ENCODE data around the gene MAPK8.

Gene MAPK8

DNA sequence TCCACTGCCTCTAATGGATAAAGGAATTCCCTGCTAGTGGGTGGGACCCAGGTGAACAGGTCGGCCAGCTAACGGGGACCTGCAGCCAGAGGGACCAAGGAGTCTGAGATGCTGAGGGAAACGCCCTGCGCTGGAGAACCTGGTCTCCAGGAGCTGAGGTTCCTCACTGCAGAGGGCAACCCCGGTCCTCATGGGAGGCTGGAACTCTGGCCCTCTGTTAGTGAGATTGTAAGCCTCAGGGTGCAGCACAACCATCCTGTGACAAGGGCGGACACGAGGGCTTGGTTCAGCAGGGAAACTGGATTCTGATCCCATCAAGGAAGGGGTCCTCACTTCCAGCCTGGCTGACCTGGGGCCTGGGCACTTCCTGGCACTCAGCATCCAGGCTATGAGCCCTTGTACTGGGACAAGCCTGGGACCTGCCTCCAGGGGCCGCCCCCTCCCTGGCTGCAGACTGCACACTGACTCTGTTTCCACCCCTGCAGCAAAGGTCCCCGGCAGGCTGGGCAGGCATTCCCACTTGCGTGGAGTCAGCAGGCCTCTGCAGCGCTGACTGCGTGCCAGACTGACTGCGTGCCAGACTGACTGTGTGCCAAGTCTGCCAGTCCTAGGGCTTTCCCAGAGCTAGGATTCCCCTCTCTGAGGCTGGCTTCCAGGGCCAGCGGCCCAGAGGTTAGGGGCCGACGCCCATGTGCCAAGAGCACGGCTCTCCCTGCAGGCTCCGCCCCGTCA, 143.2 kb downstream of the MAPK8 start:
- no peak for DNase-seq (ENCODE audit: low read depth in 2 of 2)

DNA sequence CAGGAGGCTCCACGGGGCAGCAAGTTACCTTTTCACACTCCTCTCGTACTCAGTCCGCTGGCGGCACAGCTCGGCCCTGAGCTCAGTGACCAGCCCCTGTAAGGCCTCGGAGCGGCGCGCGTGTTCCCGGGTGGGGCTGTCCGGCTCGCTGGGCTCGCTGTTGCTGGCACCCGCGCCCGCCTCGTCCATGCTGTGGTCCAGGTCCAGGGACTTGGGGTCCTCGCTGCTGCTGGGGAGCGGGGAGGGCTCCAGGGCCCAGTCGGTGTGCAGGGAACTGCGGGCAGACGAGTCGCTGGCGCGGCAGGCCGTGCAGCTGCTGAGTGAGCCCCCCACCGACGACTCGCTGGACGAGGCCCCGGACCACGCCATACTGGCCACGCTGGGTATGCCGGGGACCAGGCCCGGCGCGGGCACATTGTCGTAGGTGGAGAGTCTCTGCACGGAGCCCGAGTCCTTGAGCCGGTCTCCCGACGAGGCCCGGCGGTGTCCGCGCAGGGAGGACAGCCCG, 143.8 kb downstream of the MAPK8 start:
- DNase-seq (ENCODE audit: low read depth in 2 of 2), result no peak

DNA sequence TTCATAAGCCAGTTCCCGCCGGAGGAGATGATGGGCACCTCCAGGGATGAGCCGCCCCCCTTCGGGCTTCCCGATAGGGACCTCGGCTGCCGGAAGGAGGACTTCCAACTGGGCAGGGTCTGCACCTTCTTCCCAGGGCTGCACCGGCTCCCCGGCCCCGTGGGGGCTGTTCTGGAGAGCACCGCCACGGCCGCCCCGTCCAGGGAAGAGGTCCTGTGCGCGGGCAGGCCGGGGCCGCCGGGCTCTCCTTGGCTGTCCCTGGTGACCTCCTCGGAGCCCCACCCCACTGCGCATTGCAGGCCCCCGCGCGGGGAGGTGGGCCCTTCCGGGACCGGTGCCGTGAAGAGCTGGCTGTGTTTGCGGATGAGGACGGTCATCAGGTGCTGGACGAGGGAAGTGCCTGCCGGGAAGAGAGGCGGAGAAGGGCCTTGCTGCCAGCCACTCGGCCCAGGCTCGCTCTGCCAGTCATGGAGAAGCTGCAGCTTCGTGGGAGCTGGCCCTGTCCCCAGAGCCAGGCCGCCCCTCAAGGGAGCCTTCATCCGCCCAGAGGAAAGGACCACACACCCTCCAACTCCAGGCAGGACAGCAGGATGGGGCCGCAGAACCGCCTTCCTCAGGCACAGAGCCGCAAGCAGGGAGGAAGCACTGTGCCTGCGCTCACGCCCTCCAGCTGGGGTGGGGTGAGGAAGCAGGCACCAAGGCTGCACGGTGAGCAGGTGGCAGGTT, 144.4 kb downstream of the MAPK8 start:
- no peak for DNase-seq (ENCODE audit: low read depth in 2 of 2)

DNA sequence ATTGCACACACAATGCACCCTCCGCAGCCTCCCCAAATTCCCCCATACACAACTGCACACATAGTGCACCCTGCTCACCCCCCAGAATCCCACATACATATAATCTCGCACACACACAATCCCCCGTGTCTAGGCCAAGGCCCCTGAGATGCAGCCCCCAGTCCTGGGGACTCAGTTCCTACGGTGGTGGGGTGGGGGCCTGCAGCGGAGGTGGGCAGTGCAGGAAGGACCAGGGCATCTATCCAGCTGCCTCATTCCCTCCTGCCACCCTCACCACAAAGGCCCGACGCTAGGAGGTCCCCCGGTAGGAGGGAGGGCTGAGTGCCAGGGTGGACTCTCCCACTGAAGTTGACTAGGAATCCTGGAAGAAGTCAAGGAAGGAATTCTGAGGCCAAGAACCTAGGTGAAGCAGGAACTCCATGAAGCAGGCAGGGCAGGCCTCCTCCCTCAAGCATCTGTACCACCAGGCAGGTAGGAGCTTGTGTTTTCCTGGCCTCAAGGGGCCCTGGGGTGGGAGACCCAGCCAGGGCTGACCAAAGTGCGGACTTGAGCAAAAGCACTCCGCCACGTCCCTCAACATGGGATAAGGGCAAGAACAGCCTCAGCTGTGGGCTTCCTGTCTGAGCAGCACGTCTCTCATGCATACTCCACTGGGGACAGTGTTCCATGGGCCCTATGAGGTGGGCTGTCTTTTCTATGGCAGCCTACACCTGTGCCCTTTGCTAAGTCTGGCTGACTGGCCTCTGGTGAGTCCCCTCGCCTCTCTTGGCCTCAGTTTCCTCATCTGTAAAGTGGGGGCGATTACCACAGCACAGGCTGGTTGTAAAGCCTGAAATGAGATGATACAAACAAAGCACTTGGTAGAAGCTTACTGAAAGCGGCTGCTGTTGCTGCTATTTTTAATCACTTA, 145.7 kb downstream of the MAPK8 start:
- no peak for DNase-seq (ENCODE audit: low read depth in 2 of 2)

DNA sequence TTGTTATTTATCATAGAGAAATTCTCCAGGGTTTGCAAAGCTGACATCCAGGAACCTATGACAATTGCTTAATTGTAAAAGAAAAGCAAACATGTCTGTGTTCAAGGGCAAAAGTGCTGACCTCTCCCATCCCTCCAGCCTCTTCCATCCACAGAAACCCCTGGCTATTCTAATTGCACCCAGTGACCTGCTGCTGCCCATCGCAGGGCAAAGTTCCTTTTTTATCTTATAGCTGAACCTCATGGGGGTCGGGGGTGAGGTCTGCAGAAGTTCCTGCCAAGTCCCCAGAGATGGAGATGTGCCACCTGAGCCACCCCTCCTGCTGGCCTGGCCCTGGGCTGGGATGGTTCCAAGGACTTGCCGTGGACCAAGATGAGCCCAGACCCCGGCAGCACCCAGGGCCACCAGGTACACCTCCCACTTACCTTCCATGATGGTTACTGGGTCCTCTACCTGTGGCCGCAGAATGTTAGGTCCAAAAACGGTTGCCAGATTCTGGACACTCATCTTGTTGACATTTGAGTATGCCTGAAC, 146.5 kb downstream of the MAPK8 start:
- DNase-seq (ENCODE audit: low read depth in 2 of 2), result no peak

DNA sequence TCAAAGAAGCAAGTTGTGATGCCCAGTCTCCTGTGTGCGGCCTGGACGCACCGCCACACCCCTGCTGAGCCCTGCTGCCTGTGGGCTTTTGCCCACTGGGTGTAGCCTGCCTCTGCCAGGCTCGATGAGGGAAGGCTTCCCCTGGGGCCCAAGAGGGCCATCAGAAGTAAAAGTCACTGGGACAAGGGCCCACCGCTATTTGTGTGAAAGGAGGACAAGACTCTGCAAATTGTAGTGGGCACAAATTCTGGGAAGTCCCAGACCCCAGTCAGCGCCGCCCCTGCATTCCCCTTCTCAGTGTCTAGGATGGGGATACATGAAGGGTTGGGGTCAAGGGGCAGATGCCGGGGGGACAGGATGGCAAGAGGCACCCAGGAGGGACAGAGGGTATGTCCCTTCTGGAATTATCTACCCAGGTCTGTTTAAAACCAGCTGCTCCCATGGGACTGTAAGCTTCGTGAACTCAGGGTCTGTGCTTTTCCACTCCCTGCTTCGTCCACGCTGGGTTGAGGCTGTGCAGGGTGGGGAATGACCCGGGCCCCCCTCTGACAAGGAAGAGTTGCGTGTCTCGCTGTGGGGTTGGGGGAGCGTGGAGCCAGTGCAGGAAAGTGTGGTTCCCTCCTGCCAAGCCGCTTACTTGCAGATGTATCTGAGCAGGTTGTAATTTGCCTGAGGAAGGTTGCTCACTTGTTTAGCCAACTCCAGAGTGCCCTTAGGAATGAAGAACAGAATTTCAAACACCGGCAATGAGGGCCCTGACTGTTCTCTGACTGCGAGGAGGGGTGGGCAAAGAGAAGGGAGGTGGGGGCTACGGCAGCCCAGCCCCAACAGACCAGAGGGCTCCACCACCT, 147.2 kb downstream of the MAPK8 start:
- DNase-seq (ENCODE audit: low read depth in 2 of 2), result no peak

DNA sequence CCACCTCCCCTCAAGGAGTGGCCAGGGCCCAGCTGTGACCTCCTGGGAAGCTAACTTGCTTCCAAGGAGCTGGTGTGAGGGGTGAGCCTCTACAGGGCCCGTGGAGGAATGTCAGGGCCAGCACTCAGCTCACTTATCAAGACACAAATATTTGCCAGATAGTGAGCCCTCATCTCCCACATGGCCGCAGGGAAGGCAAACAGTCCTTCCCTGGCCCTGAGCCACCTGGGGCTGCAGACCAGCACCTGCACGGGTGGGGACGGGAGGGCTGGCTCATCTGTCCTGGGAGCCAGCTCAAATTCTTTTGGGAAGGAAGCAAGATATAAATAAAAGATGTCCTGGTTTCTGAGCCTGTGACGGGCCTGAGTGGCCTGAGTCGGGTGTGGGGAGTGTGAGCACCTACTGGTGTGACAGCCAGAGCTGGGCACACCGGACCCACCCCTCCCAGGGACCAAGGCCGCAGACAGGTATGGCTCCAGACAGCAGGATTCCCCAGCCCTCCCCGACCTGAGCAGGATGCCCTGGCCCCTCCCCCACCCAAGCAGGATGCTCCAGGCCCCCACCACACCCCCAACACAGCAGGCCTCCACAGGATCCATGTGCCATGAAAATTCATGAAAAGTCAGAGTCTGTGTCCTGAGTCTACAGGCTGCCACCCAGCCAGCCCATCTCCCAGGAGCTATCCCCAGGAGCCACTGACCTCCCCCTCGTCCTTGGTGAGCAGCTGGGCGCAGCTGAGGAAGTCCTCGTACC, 148.0 kb downstream of the MAPK8 start:
- DNase-seq (ENCODE audit: low read depth in 2 of 2), result no peak

DNA sequence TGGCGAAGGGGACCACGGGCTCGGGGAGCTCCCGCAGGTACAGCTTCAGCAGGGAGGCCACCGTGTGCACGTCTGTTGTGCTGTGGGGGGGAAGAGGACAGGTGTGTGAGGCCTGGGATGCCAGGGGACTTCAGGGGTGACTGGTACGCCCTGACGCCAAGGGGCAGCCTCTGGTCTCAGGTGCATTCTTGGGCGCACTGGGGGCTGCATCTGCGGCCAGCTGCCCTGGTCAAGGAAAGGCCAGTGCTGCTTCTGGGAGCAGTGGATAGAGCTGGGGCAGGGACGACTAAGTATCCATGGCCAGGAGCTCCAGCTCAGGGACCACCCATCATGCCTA, 148.5 kb downstream of the MAPK8 start:
- no peak for DNase-seq (ENCODE audit: low read depth in 2 of 2)

DNA sequence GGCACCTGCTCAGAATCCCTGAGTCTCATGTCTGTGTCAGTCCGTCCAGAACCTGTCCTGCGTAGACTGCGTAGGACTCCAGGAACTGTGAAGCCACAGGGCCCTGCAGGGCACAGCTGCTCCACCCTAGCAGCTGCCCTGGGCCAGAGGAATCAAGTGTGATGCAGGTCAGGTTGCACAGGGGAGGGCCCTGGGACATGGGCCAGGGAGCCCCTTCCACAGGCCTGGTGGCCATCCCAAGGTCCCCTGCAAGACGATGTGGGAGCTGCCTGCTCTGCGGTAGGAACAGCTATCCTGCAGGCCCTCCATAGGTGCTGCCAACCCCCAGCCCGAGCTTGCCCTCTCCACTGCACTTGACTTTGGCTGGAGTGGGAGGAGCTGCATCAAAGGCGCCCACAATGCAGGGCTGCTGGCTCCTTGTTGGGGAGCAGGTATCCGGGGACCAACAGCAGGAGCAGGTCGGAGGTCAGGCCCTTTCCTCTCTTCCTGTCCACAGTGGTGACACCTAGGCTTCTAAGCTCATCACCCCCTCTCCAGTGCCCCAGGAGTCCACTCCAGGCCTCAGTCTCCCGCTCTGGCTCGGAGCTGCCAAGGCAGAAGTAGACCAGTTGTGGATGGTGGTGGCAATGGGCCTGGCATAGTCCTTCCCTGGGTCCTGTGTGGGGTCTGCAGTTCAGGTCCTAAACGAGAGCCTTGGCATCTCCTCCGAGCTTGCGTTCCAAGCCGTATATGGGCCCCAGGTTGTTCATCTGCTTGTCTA, 149.1 kb downstream of the MAPK8 start:
- DNase-seq (ENCODE audit: low read depth in 2 of 2), result no peak

DNA sequence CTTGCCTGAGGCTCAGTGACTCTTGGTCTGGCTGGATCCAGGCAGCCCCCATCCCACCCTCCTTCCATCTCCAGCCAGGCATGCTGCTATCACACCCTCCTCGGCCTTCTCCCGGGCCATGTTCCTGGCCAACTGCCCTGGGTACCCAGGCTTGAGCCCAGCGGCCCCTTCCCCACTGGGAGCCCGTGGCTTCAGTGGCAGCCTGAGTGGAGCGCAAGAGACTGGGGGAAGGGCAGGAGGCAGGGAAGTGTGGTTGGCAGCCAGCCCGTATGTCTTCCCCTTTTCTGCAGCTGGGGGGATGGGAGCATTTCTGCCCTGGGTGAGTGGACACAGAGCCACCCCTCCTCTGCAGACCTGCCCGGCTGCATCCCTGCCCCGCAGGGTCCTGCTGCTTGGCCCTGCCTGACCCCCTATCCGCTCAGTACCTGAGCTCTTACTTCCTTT, 149.9 kb downstream of the MAPK8 start:
- DNase-seq (ENCODE audit: low read depth in 2 of 2), result no peak

DNA sequence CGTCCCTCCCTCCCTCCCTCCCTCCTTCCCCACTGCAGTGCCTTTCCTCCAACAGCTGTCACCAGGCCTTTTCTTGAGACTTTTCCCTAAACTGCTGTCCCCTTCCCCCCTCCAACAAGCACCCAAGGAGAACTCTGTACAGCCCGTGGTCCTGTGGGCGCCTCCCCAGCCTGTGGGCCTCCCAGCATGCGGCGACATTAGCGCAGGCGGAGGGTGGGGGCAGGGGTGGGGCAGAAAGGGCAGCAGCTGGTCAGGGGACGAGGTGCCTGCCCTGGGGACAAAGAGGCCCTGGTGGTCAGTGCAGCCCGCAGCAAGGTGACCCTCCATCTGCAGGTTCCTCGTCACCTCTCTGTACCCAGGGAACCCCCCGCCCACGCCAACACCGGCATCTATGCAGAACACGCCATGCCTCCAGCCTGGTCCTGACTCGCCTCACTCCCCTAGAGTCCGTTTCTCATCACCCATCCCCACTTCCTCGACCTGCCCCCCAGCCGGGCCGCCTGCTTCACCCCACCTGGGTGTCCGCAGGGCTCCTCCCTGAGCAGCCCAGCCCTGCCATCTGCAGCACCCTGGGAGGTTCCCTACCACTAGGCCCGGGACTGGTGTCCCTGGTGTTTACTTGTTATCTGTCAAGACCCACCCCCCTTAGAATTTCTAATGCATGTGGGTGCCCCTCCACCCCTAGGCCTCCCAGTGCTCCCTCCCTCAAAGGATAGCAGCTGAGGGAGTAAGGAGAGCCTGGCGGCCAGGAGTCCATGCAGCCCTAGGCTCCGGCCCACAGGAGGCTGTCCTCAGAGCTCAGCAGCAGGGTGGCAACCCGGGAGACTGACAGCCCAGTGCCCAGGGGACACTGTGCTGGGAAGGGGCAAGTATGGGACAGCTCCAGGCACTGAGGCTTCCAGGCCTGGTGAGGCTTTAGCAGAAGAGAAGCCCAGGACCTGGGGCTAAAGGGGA, 150.6 kb downstream of the MAPK8 start:
- DNase-seq (ENCODE audit: low read depth in 2 of 2), result no peak

DNA sequence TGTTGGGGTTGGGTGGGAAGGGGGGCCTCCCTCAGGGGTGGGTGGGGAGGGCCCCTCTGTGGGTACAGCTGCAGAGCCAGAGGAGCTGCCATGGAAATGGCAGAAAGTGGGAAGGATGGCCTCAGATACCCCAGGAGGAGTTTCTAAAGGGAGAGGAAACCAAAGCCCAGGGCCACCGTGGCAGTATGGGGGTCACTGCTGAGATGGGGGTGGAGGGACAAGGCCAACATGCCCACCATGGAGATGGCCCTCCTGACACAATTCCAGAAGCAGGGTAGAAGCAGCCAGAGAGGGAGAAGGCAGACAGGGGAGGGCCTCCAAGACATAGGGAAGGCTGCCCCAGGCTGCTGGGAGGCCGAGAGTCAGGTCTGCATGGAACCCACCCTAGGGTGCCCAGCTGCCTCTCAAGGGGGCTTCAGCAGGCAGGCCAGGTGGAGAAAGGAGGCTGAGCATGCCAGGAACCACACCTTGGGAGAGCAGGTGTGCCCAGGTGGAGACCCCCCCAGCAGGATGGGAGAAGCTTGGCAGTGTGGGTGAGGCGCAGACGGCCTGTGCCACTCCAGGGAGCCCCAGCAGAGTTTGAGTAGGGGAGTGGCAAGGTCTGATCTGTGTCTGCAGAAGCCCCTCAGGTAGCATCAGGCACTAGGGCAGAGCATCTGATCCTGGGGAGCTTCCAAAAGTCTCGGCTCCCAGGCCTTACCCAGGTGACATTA, 151.6 kb downstream of the MAPK8 start:
- DNase-seq (ENCODE audit: low read depth in 2 of 2), result no peak

DNA sequence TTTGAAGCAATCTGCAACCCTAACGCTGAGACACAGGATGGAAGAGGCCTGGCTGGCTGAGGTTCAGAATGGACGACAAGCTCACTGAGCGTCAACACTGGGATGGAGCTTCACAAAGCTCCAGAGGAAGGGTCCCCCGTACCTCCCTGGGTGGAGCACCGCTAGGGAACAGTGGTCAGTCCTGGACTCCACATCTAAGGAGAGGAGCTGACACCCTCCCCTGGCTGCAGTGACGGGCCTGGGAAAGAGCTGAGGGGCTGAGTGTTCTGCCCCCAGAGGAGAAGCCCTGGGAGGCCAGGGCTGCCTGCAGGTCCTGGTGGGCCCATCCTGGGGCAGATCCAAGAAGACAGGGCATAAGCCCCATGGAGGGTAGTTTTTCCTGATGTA, 152.2 kb downstream of the MAPK8 start:
- DNase-seq (ENCODE audit: low read depth in 2 of 2), result no peak

DNA sequence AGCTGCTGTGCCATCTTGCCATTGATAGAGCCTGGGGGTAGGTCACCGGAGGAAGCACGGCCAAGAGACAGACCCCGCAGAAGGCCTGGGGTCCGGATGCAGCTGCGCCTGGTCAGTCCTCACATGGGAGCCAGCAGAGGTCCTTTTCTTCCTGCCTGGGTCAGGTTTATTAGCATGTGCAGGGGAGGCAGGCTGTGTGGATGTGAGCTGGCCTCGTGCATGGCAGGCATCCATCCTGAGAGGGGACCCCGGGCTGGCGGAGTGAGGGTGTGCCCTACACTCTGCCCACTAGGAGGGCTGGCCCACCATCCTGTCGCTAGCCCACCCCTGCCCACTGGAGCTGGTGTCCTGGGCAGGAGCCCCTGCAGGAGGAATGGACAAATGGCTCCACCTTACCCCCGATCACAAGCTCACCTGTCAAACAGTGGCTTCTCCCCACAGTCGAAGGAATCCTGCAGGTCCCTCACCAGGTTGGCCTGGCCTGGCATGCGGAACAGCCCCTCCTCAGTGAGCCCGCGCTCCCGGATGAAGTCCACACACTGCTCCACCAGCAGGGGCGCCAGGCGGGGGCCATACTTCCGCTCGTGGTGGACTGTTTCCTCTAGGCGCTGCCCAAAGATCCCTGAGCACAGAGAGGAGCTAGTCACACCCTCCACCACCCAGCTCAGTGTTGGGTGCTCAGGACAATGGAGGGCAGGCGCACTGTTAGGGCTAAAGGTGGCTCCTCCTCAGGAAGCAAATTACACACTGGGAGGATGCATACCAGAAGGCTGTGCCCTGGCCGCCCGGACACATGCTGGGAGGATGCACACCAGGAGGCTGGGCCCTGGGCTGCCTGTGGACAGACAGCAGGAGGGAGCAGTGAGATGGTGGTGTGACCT, 153.0 kb downstream of the MAPK8 start:
- DNase-seq (ENCODE audit: low read depth in 2 of 2), result no peak

DNA sequence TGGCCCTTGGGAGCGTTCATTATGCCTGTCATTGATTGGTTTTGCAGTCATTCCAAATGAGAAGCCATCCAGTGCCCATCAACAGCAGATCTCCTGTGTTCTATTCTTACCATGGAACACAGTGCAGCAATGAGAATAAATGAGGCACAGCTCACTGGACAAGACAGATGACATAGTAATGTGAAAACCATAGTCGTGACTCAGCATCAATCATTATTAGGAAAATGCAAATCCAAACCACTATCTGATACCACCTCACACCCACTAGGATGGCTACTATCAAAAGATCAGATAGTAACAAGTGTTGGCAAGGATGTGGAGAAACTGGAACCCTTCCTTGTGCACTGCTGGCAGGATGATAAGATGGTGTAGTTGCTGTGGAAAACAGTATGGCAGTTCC, 153.7 kb downstream of the MAPK8 start:
- no peak for DNase-seq (ENCODE audit: low read depth in 2 of 2)

DNA sequence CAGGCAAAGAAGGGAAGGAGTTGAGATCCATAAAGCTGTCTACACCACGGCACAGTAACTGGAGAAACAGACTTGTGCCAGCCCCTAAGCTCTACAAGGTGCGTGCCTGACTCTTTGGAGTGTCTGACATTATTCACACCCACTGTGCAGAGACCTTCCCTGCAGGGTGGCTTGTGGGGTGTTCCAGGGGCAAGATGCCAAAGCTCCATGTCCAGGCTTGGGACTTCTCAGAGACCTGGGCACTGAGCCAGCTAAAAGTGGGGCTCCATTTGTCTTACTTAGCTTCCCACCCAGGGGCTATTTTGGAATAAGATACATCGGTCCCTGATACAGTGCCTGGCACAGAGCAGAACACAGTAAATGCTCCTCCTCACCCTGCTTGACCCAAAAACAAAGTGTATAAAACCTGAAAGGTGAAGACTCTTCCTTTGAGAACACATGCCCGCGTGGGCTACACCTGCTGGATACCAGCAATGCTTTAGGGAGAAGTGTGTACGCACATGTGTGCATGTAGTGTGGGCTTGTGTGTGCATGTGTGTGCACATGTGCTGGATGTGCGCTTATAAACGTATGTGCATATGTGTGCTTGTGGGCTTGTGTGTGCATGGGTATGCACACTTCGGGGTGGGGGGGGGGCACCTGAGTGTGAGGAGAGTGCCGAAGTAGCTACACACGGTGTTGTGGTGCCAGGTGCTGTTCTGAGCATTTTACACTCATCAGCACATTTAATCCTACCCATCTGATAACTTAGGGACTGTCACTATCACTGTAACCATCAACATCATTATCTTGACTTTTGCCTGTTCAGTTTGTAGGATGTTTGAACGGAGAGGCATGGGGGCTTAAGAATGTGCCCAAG, 155.4 kb downstream of the MAPK8 start:
- DNase-seq (ENCODE audit: low read depth in 2 of 2), result no peak

All from stimulated activated CD8-positive, alpha-beta memory T cell treated with anti-CD3 and anti-CD28 coated beads, Interleukin-15, amount 100 ng/mL, for 4 hours (primary cell).